H1 (cell line): Measurements from ENCODE around the gene PROCR. TPM values are rescaled to one million over a fixed set of nuclear protein-coding genes. Genes with fewer than 3 reads are reported as not detected.

Experiments
- BCL11A ChIP-seq, 2 experiments: IDR thresholded peaks; one replicate each; pipeline ENCODE4 v1.6.1; 2011; ENCODE audit warnings: low read depth in 2 of 2, low read length in 2 of 2, mild to moderate bottlenecking in 2 of 2
- CBX8 ChIP-seq: fragments of 300-800, 300-1000 bp; sonication (generic); IDR thresholded peaks from 2 replicates; pipeline ENCODE4 v1.7.1; 2016; ENCODE audit warnings: low read depth, low read length, borderline replicate concordance
- CTBP2 ChIP-seq: IDR thresholded peaks from 2 replicates; pipeline ENCODE4 v1.7.0; 2011; ENCODE audit warnings: borderline replicate concordance, mild to moderate bottlenecking, moderate library complexity, mixed read lengths, low read length; ENCODE audit not compliant: insufficient read depth, insufficient read length
- EP300 ChIP-seq, 2 experiments: IDR thresholded peaks; 1 replicate in 1 of 2; 2 replicates in 1 of 2; pipeline ENCODE4 v1.6.1; 2011 to 2012; ENCODE audit warnings: low read depth in 2 of 2, low read length in 2 of 2, mild to moderate bottlenecking in 2 of 2, borderline replicate concordance in 1 of 2, inconsistent platforms in 1 of 2, moderate library complexity in 1 of 2
- MAX ChIP-seq: IDR thresholded peaks from 2 replicates; pipeline ENCODE4 v1.6.1; 2012; ENCODE audit warnings: inconsistent platforms
- PHF8 ChIP-seq: fragments of 200-600 bp; sonication (generic); conservative IDR thresholded peaks from 2 replicates; pipeline ENCODE4 v1.7.1; 2012; ENCODE audit warnings: low read depth, mild to moderate bottlenecking, inconsistent platforms, low read length, moderate library complexity
- POLR2AphosphoS5 ChIP-seq: IDR thresholded peaks from 2 replicates; pipeline ENCODE4 v1.6.1; 2011; ENCODE audit warnings: low read depth, low read length
- SIX5 ChIP-seq: IDR thresholded peaks from 2 replicates; pipeline ENCODE4 v1.6.1; 2011; ENCODE audit warnings: mild to moderate bottlenecking, low read depth, low read length
- polyA plus RNA-seq, 7 experiments: library from polyadenylated mRNA; depleted of rRNA in 3 of 7; stranded (reverse) in 5 of 7; unstranded in 2 of 7; fragments of >200 nt in 5 of 7; fragments of 200-250 nt in 2 of 7; gene quantifications; 1 replicate in 5 of 7; 2 replicates in 1 of 7; 4 replicates in 1 of 7; pipeline versions ENCODE4 v1.2.1 to v1.2.3, GENCODE V29; 2011 to 2013; ENCODE audit warnings: missing spikeins in 2 of 7, mixed read lengths in 2 of 7
- total RNA-seq: library from RNA; stranded (reverse); fragmentation: NEBNext Ultra II Directional; extraction: Animal tissue kit (Norgen Biotek cat#: 25700); gene quantifications from 2 replicates; pipeline ENCODE4 v1.2.1, GENCODE V29; 2021
- TF ChIP-seq, protein P1 (sequence below): fragments of 300-600 bp; sonication (generic); IDR thresholded peaks from 2 replicates; pipeline ENCODE4 v1.7.1; 2012; ENCODE audit warnings: low read length, moderate library complexity, mild to moderate bottlenecking, inconsistent platforms; ENCODE audit not compliant: insufficient replicate concordance

The PROCR gene
- total and polyA plus RNA-seq, 2 of the 8 experiments (the other 6 are each of a cell fraction or from before 2014, with no cell fraction given) = 21.3 to 42.9 TPM

- TF ChIP-seq, protein P1, sequence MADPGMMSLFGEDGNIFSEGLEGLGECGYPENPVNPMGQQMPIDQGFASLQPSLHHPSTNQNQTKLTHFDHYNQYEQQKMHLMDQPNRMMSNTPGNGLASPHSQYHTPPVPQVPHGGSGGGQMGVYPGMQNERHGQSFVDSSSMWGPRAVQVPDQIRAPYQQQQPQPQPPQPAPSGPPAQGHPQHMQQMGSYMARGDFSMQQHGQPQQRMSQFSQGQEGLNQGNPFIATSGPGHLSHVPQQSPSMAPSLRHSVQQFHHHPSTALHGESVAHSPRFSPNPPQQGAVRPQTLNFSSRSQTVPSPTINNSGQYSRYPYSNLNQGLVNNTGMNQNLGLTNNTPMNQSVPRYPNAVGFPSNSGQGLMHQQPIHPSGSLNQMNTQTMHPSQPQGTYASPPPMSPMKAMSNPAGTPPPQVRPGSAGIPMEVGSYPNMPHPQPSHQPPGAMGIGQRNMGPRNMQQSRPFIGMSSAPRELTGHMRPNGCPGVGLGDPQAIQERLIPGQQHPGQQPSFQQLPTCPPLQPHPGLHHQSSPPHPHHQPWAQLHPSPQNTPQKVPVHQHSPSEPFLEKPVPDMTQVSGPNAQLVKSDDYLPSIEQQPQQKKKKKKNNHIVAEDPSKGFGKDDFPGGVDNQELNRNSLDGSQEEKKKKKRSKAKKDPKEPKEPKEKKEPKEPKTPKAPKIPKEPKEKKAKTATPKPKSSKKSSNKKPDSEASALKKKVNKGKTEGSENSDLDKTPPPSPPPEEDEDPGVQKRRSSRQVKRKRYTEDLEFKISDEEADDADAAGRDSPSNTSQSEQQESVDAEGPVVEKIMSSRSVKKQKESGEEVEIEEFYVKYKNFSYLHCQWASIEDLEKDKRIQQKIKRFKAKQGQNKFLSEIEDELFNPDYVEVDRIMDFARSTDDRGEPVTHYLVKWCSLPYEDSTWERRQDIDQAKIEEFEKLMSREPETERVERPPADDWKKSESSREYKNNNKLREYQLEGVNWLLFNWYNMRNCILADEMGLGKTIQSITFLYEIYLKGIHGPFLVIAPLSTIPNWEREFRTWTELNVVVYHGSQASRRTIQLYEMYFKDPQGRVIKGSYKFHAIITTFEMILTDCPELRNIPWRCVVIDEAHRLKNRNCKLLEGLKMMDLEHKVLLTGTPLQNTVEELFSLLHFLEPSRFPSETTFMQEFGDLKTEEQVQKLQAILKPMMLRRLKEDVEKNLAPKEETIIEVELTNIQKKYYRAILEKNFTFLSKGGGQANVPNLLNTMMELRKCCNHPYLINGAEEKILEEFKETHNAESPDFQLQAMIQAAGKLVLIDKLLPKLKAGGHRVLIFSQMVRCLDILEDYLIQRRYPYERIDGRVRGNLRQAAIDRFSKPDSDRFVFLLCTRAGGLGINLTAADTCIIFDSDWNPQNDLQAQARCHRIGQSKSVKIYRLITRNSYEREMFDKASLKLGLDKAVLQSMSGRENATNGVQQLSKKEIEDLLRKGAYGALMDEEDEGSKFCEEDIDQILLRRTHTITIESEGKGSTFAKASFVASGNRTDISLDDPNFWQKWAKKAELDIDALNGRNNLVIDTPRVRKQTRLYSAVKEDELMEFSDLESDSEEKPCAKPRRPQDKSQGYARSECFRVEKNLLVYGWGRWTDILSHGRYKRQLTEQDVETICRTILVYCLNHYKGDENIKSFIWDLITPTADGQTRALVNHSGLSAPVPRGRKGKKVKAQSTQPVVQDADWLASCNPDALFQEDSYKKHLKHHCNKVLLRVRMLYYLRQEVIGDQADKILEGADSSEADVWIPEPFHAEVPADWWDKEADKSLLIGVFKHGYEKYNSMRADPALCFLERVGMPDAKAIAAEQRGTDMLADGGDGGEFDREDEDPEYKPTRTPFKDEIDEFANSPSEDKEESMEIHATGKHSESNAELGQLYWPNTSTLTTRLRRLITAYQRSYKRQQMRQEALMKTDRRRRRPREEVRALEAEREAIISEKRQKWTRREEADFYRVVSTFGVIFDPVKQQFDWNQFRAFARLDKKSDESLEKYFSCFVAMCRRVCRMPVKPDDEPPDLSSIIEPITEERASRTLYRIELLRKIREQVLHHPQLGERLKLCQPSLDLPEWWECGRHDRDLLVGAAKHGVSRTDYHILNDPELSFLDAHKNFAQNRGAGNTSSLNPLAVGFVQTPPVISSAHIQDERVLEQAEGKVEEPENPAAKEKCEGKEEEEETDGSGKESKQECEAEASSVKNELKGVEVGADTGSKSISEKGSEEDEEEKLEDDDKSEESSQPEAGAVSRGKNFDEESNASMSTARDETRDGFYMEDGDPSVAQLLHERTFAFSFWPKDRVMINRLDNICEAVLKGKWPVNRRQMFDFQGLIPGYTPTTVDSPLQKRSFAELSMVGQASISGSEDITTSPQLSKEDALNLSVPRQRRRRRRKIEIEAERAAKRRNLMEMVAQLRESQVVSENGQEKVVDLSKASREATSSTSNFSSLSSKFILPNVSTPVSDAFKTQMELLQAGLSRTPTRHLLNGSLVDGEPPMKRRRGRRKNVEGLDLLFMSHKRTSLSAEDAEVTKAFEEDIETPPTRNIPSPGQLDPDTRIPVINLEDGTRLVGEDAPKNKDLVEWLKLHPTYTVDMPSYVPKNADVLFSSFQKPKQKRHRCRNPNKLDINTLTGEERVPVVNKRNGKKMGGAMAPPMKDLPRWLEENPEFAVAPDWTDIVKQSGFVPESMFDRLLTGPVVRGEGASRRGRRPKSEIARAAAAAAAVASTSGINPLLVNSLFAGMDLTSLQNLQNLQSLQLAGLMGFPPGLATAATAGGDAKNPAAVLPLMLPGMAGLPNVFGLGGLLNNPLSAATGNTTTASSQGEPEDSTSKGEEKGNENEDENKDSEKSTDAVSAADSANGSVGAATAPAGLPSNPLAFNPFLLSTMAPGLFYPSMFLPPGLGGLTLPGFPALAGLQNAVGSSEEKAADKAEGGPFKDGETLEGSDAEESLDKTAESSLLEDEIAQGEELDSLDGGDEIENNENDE = no peak
- no peak for TF ChIP-seq SIX5
- TF ChIP-seq EP300 (IDR thresholded peaks at IDR 0.05; ENCODE audit: borderline replicate concordance in 1 of 2, low read depth in 2 of 2, low read length in 2 of 2) = no peak
- no peak for TF ChIP-seq PHF8
- no peak for TF ChIP-seq MAX
- TF ChIP-seq POLR2AphosphoS5 = no peak
- TF ChIP-seq CTBP2 = no peak
- no peak for TF ChIP-seq BCL11A (IDR thresholded peaks at IDR 0.05; ENCODE audit: low read depth in 2 of 2, low read length in 2 of 2)
- no peak for TF ChIP-seq CBX8
Measured at GRCh38 chr20:35150846-35151579, 20.9 kb upstream of the PROCR start (continued).
